Measurements from ENCODE around the gene SH3PXD2B. TPM values are rescaled to one million over a fixed set of nuclear protein-coding genes. Genes with fewer than 3 reads are reported as not detected.
A peak's percentile ranks its signal among the peaks of the same experiment; 100 is the strongest.

SH3PXD2B gene
- total and polyA plus RNA-seq, 2 of the 13 experiments (the other 11 are each of a cell fraction or from before 2014, with no cell fraction given), result 3.4 to 4.6 TPM

DNA sequence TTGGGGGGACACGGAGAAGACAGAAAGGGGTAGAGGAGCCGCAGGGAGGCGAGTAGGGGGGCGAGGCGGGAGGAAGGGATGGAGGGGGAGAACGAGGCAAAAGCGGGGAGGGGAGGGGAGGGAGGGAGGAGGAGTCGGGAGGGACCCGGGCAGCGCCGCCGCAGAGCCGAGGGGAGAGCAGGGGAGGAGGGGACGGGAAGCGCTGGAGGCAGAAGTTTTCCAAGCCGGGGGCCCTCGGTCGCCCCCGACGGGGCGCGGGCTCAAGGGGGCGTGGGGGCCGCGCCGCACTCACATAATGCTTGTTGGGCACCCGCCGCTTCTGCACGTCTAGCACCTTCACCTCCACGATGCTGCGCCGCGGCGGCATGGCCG, 353 bp downstream of the SH3PXD2B start:
- ChIA-PET CTCF (ENCODE audit: low intra/inter-chr PET ratio, low total read pairs) (no interaction called here), POLR2A (no interaction called here)
- Histone ChIP-seq H3K4me3 (replicated peaks in 1 of 3; ENCODE audit: insufficient read depth in 1 of 3, low read depth in 2 of 3, low read length in 3 of 3) (peak overlapping the region; percentile 68 to 81 (median 80)), H4K20me1 (ENCODE audit: insufficient read depth, low read length) (peaks cover 8% of the 10 kb centered on the region), H3K27me3 (ENCODE audit: control insufficient read depth in 1 of 2, insufficient read depth in 2 of 2, low read length in 2 of 2) (no peaks in the 10 kb centered on the region; a peak in 1 of 5 replicates), H3K9me3 (ENCODE audit: low read length) (no peaks in the 10 kb centered on the region), H3K9ac (ENCODE audit: insufficient read depth, low read depth, low read length) (peak overlapping the region; percentile 73), H3K79me2 (ENCODE audit: insufficient read depth, low read length) (peaks cover 2% of the 10 kb centered on the region), H3K36me3 (replicated peaks in 1 of 2; ENCODE audit: control insufficient read depth in 1 of 2, insufficient read depth in 2 of 2, low read length in 2 of 2) (no peaks in the 10 kb centered on the region), H3K27ac (ENCODE audit: extremely low read length, insufficient read depth, low read length) (peak overlapping the region; percentile 48), H2AFZ (ENCODE audit: low read length) (no peak overlapping the region), H3K4me1 (ENCODE audit: insufficient read depth, low read length) (peaks cover 47% of the 10 kb centered on the region), H3K4me2 (ENCODE audit: low read depth, low read length) (peak overlapping the region; percentile 99)
- no TSS peak for BruUV-seq (replicated peaks)
- ATAC-seq, result peak; percentile 23
- DNase-seq (ENCODE audit: low spot score), result no peak
- 0 out of 2 replicates have a peak, but pooled peaks have one; percentile 7 for TF ChIP-seq SAP130 (CRISPR knock-in tag; IDR thresholded peaks at IDR 0.05; ENCODE audit: low read depth)
- TF ChIP-seq PHF8 (CRISPR knock-in tag; IDR thresholded peaks at IDR 0.05), result peak; percentile 38; the same call in 1 of the 2 replicates
- TF ChIP-seq HNRNPK (IDR thresholded peaks at IDR 0.05; ENCODE audit: low read depth, low read length, poor library complexity, severe bottlenecking), result peak; percentile 99
- TF ChIP-seq PCBP1 (IDR thresholded peaks at IDR 0.05; ENCODE audit: borderline replicate concordance, low read depth, low read length), result 0 out of 2 replicates have a peak, but pooled peaks have one; percentile 59
- TF ChIP-seq SPEN (CRISPR knock-in tag; IDR thresholded peaks at IDR 0.05; ENCODE audit: low read depth), result peak; percentile 16; the same call in 1 of the 2 replicates
- peak; percentile 16 for TF ChIP-seq YY1 (IDR thresholded peaks at IDR 0.05; ENCODE audit: insufficient read depth, insufficient replicate concordance, low read depth, low read length)
- TF ChIP-seq HOXA3 (CRISPR knock-in tag; IDR thresholded peaks at IDR 0.05), result no peak
- TF ChIP-seq ZNF777 (CRISPR knock-in tag; IDR thresholded peaks at IDR 0.05), result peak; percentile 86
- 0 out of 2 replicates have a peak, but pooled peaks have one; percentile 37 for TF ChIP-seq RBFOX2 (IDR thresholded peaks at IDR 0.05; ENCODE audit: low read depth, low read length)
- TF ChIP-seq ZSCAN25 (CRISPR knock-in tag; IDR thresholded peaks at IDR 0.05), result peak; percentile 59; the same call in 1 of the 2 replicates
- TF ChIP-seq, protein P1, sequence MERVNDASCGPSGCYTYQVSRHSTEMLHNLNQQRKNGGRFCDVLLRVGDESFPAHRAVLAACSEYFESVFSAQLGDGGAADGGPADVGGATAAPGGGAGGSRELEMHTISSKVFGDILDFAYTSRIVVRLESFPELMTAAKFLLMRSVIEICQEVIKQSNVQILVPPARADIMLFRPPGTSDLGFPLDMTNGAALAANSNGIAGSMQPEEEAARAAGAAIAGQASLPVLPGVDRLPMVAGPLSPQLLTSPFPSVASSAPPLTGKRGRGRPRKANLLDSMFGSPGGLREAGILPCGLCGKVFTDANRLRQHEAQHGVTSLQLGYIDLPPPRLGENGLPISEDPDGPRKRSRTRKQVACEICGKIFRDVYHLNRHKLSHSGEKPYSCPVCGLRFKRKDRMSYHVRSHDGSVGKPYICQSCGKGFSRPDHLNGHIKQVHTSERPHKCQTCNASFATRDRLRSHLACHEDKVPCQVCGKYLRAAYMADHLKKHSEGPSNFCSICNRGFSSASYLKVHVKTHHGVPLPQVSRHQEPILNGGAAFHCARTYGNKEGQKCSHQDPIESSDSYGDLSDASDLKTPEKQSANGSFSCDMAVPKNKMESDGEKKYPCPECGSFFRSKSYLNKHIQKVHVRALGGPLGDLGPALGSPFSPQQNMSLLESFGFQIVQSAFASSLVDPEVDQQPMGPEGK (CRISPR knock-in tag; IDR thresholded peaks at IDR 0.05), result peak; percentile 46; the same call in 1 of the 2 replicates
- TF ChIP-seq, protein P2, sequence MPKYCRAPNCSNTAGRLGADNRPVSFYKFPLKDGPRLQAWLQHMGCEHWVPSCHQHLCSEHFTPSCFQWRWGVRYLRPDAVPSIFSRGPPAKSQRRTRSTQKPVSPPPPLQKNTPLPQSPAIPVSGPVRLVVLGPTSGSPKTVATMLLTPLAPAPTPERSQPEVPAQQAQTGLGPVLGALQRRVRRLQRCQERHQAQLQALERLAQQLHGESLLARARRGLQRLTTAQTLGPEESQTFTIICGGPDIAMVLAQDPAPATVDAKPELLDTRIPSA (CRISPR knock-in tag; IDR thresholded peaks at IDR 0.05; ENCODE audit: borderline replicate concordance), result no peak
- TF ChIP-seq MAZ (IDR thresholded peaks at IDR 0.05; ENCODE audit: borderline replicate concordance, low read depth, low read length), result 0 out of 2 replicates have a peak, but pooled peaks have one; percentile 39
- TF ChIP-seq MAZ (CRISPR knock-in tag; IDR thresholded peaks at IDR 0.05; ENCODE audit: low read depth), result no peak
- TF ChIP-seq FOSL1 (CRISPR knock-in tag; IDR thresholded peaks at IDR 0.05; ENCODE audit: borderline replicate concordance), result no peak
- FAIRE-seq, result no peak
- 3% methylated on average over 14 of the region's 35 CpGs for WGBS (ENCODE audit: low lambda C conversion rate)
- in situ Hi-C loops (cut with HindIII; ENCODE audit: extremely low pct_ligation_motif_present, low pct_unique_long_range_greater_than_20kb) (loop anchor here (5.0 kb wide), 1 partner anchor 37 kb away; no protein-coding TSS in a partner anchor), intact Hi-C loops (cut with micrococcal nuclease; ENCODE audit: unreplicated experiment) (loop anchor here (1.0 to 5.0 kb wide), 2 partner anchors 99 to 162 kb away; no protein-coding TSS in a partner anchor)
